ENCODE results near the gene G3BP1. TPM values are rescaled to one million over a fixed set of nuclear protein-coding genes. Genes with fewer than 3 reads are reported as not detected.
A peak's percentile ranks its signal among the peaks of the same experiment; 100 is the strongest.
"Not testable (repeated sequence)": the region's sequence is repeated elsewhere in the genome, so short reads cannot be mapped to it uniquely, and the experiment has no call there.

Gene G3BP1
- total RNA-seq, 1 experiment from 2014 or later = 269 TPM

- no peaks in the 10 kb centered on the region for H3K27me3 ChIP-seq
- H3K4me1 ChIP-seq = peaks cover 6% of the 10 kb centered on the region
- peak; percentile 71 to 73 for DNase-seq
- peak overlapping the region; percentile 62 for H3K4me3 ChIP-seq
- peaks cover 5% of the 10 kb centered on the region for H3K36me3 ChIP-seq
- no peaks in the 10 kb centered on the region for H3K9me3 ChIP-seq (replicated peaks)
- H3K27ac ChIP-seq = peak overlapping the region; percentile 90
These were observed 1.1 kb upstream of the G3BP1 start for GRCh38 chr5:151770383-151771258.

GRCh38 chr5:151772029-151772845, 483 bp downstream of the G3BP1 start:
- Histone ChIP-seq H3K9me3 (replicated peaks) (no peaks in the 10 kb centered on the region), H3K36me3 (peaks cover 18% of the 10 kb centered on the region), H3K4me3 (peak overlapping the region; percentile 95), H3K4me1 (peaks cover 15% of the 10 kb centered on the region), H3K27me3 (no peaks in the 10 kb centered on the region), H3K27ac (peak overlapping the region; percentile 67)
- DNase-seq = peak; percentile 45 to 59

GRCh38 chr5:151772846-151773561, 1.2 kb downstream of the G3BP1 start:
- H3K27ac ChIP-seq = peak overlapping the region; percentile 67
- H3K36me3 ChIP-seq = peaks cover 26% of the 10 kb centered on the region
- no peaks in the 10 kb centered on the region for H3K9me3 ChIP-seq (replicated peaks)
- peak overlapping the region; percentile 95 for H3K4me3 ChIP-seq
- peak in 1 of 2 experiments; percentile 13 for DNase-seq
- peaks cover 17% of the 10 kb centered on the region for H3K4me1 ChIP-seq
- H3K27me3 ChIP-seq = no peaks in the 10 kb centered on the region

GRCh38 chr5:151773951-151774350, 2.2 kb downstream of the G3BP1 start:
- Histone ChIP-seq H3K4me3 (peak overlapping the region; percentile 95), H3K9me3 (replicated peaks) (no peaks in the 10 kb centered on the region), H3K27ac (no peak overlapping the region), H3K27me3 (no peaks in the 10 kb centered on the region), H3K36me3 (peaks cover 35% of the 10 kb centered on the region), H3K4me1 (peaks cover 17% of the 10 kb centered on the region)
- no peak for DNase-seq

- Histone ChIP-seq H3K36me3 (peaks cover 43% of the 10 kb centered on the region), H3K9me3 (replicated peaks) (no peaks in the 10 kb centered on the region), H3K4me3 (no peak overlapping the region)
These were observed 3.4 kb downstream of the G3BP1 start for GRCh38 chr5:151775025-151775606.

GRCh38 chr5:151779531-151780125, 7.9 kb downstream of the G3BP1 start:
- Histone ChIP-seq H3K9me3 (replicated peaks) (no peaks in the 10 kb centered on the region), H3K4me1 (peaks cover 41% of the 10 kb centered on the region), H3K4me3 (no peak overlapping the region), H3K27me3 (no peaks in the 10 kb centered on the region), H3K27ac (no peak overlapping the region), H3K36me3 (peaks cover 54% of the 10 kb centered on the region)
- DNase-seq = no peak

More at GRCh38 chr5:151775025-151775606, 3.4 kb downstream of the G3BP1 start:
- Histone ChIP-seq H3K4me1 (peaks cover 21% of the 10 kb centered on the region), H3K27me3 (no peaks in the 10 kb centered on the region), H3K27ac (no peak overlapping the region)
- no peak for DNase-seq

GRCh38 chr5:151780348-151780747, 8.6 kb downstream of the G3BP1 start:
- Histone ChIP-seq H3K4me3 (no peak overlapping the region), H3K9me3 (replicated peaks) (no peaks in the 10 kb centered on the region)
- DNase-seq = no peak

GRCh38 chr5:151781201-151781600, 9.4 kb downstream of the G3BP1 start:
- no peak overlapping the region for H3K27ac ChIP-seq
- peaks cover 47% of the 10 kb centered on the region for H3K36me3 ChIP-seq
- H3K27me3 ChIP-seq = no peaks in the 10 kb centered on the region
- H3K4me3 ChIP-seq = no peak overlapping the region
- DNase-seq = no peak
- peaks cover 45% of the 10 kb centered on the region for H3K4me1 ChIP-seq
- no peaks in the 10 kb centered on the region for H3K9me3 ChIP-seq (replicated peaks)

More at GRCh38 chr5:151780348-151780747, 8.6 kb downstream of the G3BP1 start:
- Histone ChIP-seq H3K27ac (no peak overlapping the region), H3K27me3 (no peaks in the 10 kb centered on the region), H3K4me1 (peaks cover 45% of the 10 kb centered on the region), H3K36me3 (peaks cover 51% of the 10 kb centered on the region)

- peaks cover 47% of the 10 kb centered on the region for H3K36me3 ChIP-seq
- H3K4me3 ChIP-seq; H3K27me3 ChIP-seq; H3K9me3 ChIP-seq (replicated peaks); H3K27ac ChIP-seq; DNase-seq: not testable (repeated sequence)
- H3K4me1 ChIP-seq = peaks cover 40% of the 10 kb centered on the region
These were observed 11.9 kb downstream of the G3BP1 start for GRCh38 chr5:151783664-151784063.

- peaks cover 40% of the 10 kb centered on the region for H3K4me1 ChIP-seq
- no peaks in the 10 kb centered on the region for H3K27me3 ChIP-seq
- H3K36me3 ChIP-seq = peaks cover 47% of the 10 kb centered on the region
- no peak overlapping the region for H3K4me3 ChIP-seq
- DNase-seq = no peak
- H3K27ac ChIP-seq = peak overlapping the region; percentile 60
- H3K9me3 ChIP-seq (replicated peaks) = no peaks in the 10 kb centered on the region
These were observed 12.4 kb downstream of the G3BP1 start for GRCh38 chr5:151784141-151784540.

GRCh38 chr5:151786468-151786867, 14.7 kb downstream of the G3BP1 start:
- no peak for DNase-seq
- Histone ChIP-seq H3K27ac (no peak overlapping the region), H3K4me1 (peaks cover 36% of the 10 kb centered on the region), H3K4me3 (no peak overlapping the region), H3K27me3 (no peaks in the 10 kb centered on the region), H3K9me3 (replicated peaks) (no peaks in the 10 kb centered on the region), H3K36me3 (peaks cover 57% of the 10 kb centered on the region)

- H3K27me3 ChIP-seq = no peaks in the 10 kb centered on the region
- peaks cover 64% of the 10 kb centered on the region for H3K36me3 ChIP-seq
- DNase-seq = no peak
- no peak overlapping the region for H3K4me3 ChIP-seq
- H3K27ac ChIP-seq = no peak overlapping the region
- no peaks in the 10 kb centered on the region for H3K9me3 ChIP-seq (replicated peaks)
- H3K4me1 ChIP-seq = peaks cover 30% of the 10 kb centered on the region
These were observed 16.1 kb downstream of the G3BP1 start for GRCh38 chr5:151787817-151788216.

- Histone ChIP-seq H3K9me3 (replicated peaks) (no peaks in the 10 kb centered on the region), H3K27ac (no peak overlapping the region), H3K4me3 (no peak overlapping the region), H3K4me1 (no peaks in the 10 kb centered on the region; the same call in 1 of the 2 replicates), H3K36me3 (peaks cover 97% of the 10 kb centered on the region), H3K27me3 (no peaks in the 10 kb centered on the region)
- no peak for DNase-seq
These were observed 21.6 kb downstream of the G3BP1 start for GRCh38 chr5:151793358-151793757.

GRCh38 chr5:151795426-151795825, 23.7 kb downstream of the G3BP1 start:
- Histone ChIP-seq H3K4me1 (no peaks in the 10 kb centered on the region; the same call in 1 of the 2 replicates), H3K4me3 (no peak overlapping the region), H3K9me3 (replicated peaks) (no peaks in the 10 kb centered on the region), H3K27me3 (no peaks in the 10 kb centered on the region), H3K36me3 (peaks cover 98% of the 10 kb centered on the region), H3K27ac (no peak overlapping the region)
- DNase-seq = no peak

Measured in SJCRH30 (cell line).